HG02642 (cell line): ENCODE measurements around the gene BRCA1.
"Not testable (repeated sequence)": the region's sequence is repeated elsewhere in the genome, so short reads cannot be mapped to it uniquely, and the experiment has no call there.

Experiments
- ATAC-seq: cut with Tn5 transposase; IDR thresholded peaks from one replicate; pipeline ENCODE4 v1.9.1; 2021; ENCODE audit warnings: mild to moderate bottlenecking; ENCODE audit not compliant: unreplicated experiment, poor library complexity

The BRCA1 gene

DNA sequence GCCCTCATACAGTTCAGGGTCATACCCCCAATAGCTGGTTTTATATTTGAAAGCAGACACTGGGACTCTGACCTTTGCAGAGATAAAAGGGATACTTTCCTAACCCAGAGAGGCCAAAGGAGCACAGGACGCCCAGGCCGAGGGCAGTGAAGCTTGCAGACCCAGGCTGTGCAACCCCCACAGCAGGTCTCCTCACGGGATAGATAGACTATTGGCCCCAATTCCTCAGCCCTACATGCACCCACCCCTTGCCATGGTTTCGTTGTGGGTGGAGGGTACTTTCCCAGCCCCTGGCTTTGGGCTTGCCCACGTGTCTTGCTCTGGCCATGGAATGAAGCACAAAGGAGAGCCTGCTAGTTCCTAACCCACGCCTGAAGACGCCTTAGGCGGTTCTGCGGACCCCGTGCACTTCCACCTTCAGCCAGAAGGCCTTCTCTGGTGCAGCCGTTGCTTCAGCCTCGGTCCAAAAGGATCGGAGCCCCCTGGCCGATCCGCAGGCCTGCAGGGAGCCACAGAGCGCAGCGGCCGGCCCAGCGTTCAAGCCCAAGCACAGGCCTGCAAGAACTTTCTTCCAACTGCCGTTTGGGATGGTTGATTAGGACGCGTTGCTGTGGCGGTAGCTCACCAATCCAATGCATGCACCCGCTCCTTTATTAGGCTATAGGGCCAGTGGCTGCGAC, 9.8 kb upstream of the BRCA1 start:
- ATAC-seq = no peak

DNA sequence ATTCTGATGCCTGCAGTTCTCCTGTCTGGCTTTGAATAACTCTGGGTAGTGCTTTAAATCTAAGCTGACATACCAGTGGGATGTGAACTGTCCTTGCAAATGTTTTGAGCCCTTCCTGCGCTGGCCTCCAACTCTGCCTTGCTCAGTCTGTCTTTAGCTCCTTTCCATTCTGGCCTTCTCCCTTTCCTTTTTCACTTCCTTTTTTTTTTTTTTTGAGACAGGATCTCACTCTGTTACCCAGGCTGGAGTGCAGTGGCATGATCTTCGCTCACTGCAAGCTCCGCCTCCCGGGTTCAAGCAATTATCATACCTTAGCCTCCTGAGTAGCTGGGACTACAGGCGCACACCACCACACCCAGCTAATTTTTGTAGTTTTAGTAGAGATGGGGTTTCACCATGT, 8.3 kb upstream of the BRCA1 start:
- ATAC-seq = not testable (repeated sequence)

DNA sequence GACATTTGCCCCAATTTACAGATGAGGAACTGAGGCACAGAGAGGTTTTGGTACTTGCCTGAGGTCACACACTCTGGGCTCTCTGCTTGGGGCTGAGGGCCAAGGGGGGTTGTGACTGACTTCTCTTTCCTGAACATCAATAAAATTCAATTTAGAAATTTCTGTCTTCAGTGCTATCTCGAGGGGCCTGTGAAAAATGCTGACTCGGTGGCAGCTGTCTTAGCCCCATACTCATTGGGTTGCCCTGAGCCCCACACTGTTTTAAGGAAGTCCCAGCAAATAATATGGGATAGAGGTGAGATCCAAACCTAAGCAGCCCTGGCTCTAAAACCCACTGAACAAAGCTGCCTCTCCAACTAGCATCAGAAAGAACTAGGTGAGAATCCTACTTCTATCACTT, 7.0 kb upstream of the BRCA1 start:
- ATAC-seq = no peak

DNA sequence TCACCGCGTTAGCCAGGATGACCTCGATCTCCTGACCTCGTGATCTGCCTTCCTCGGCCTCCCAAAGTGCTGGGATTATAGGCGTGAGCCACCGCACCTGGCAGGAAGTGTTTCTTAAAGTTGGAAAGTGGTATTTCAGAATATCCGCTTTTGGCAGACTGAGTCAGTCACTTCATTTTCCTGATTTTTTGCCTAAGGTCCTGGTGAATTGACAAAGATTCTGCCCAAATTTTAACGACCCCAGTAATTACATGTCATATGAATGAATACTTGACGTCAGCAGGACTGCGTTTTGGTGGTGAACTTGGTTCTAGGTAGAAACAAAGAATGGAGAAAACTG, 4.5 kb upstream of the BRCA1 start:
- ATAC-seq = no peak

DNA sequence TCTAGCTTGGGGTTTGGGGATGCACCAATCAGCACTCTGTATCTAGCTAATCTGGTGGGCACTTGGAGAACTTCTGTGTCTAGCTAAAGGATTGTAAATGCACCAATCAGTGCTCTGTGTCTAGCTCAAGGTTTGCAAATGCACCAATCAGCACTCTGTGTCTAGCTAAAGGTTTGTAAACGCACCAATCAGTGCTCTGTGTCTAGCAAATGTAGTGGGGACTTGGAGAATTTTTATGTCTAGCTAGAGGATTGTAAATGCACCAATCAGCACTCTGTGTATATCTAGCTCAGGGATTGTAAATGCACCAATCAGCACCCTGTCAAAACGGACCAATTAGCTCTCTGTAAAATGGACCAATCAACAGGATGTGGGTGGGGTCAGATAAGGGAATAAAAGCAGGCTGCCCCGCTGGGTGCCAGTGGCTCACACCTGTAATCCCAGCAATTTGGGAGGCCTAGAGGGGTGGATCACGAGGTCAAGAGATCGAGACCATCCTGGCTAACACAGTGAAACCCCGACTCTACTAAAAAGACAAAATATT, 2.2 kb upstream of the BRCA1 start:
- not testable (repeated sequence) for ATAC-seq

DNA sequence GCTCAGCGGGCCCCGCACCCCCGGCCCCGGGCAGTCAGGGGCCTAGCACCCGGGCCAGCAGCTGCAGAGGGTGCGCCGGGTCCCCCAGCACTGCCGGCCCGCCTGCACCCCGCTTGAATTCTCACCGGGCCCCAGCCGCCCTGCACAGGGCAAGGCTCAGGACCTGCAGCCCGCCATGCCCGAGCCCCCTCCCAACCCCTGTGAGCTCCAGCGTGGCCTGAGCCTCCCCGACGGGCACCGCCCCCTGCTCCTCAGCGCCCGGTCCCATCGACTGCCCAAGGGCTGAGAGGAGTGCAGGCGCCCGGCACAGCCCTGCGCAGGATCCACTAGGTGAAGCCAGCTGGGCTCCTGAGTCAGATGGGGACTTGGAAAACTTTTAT, 1.7 kb upstream of the BRCA1 start:
- no peak for ATAC-seq

DNA sequence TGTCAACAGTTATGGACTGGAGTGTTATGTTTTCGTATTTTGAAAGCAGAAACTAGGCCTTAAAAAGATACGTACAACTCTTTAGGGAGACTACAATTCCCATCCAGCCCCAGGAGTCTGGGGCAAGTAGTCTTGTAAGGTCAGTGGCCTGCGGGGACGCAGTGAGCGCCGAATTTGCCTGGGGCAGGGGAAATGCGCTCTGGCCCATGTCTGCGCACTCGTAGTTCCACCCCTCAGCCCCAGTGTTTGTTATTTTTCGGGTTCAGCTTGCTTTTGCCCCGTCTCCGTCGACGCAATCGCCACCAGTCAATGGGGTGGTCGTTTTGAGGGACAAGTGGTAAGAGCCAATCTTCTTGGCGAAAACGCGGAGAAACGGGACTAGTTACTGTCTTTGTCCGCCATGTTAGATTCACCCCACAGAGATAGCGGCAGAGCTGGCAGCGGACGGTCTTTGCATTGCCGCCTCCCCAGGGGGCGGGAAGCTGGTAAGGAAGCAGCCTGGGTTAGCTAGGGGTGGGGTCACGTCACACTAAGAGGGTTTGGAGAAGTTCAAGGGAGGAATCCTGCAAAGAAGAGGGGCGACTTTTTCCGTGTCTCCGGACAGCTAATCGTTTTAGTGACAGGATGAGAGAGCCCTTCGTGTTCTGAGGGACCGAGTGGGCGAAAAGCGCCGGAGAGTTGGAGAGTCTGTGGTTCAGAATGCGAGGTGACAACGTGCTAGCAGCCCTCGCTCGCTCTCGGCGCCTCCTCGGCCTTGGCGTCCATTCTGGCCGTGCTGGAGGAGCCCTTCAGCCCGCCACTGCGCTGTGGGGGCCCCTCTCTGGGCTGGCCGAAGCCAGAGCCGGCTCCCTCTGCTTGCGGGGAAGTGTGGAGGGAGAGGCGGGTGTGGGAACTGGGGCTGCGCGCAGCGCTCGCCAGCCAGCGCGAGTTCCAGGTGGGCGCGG, 1.1 kb upstream of the BRCA1 start:
- ATAC-seq = no peak

DNA sequence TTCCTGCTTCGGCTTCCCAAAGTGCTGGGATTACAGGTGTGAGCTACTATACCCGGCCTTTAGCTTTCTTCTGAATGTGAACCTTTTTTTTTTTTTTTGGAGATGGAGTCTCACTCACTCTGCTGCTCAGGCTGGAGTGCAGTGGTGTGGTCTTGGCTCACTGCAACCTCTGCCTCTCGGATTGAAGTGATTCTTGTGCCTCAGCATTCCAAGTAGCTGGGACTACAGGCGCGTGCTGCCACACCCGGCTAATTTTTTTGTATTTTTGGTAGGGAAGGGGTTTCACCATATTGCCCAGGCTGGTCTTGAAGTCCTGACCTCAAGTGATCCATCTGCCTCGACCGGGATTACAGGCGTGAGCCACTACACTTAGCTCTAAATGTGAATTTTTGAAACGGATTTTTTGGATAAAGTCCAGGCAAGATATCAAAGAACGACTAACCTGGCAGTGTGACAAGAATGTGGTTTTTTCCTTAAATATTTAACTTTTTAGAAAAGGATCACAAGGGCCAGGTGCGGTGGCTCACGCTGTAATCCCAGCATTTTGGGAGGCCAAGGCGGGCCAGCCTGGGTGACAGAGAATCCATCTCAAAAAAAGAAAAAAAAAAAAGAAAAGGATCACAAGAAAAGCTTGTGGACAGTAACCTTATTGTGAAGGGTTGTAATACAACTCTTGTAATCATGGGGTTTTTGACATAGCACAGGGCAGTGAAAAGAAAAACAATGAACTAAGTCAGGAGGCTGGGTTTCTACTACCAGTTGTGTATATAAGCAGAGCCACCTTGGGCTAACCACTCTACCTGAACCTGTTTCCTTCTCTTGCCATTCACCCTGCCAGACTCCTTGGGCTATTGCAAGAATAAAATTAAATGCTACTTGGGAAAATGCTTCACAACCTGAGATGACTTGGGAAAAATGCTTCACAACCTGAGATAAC, 6.2 kb downstream of the BRCA1 start:
- ATAC-seq = no peak

DNA sequence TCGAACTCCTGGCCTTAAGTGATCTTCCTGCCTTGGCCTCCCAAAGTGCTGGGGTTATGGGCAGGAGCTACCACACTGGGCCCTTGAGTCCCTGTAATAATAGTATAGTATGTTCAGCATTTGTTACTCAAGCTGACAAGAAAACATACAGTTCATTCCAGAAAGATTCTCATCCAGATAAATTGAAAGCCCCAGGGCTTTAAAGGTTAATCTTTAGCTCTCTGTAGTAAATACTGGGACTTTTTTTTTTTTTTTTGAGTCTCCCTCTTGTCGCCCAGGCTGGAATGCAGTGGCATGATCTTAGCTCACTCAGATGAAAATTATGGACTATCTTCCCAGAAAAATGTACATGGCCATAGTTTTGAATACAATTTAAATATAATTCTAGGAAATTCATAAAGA, 11.0 kb downstream of the BRCA1 start:
- ATAC-seq = no peak

DNA sequence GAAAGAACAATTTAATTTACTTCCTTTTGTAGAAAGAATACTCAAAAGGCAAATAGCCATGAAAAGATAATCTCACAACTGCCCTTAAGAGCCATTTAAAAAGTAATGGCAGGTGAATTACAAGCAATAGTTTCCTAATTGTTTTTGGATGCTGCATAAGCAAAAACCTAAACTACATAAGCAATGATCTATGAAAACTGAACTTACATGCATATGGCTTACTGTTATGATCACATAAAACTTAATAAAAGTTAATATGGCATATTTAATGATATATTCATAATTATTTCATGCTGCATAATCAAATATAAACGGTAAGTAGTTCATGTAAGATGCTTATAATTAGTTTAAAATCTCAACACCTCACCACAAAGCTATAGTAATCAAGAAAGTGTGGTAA, 18.6 kb downstream of the BRCA1 start:
- no peak for ATAC-seq

DNA sequence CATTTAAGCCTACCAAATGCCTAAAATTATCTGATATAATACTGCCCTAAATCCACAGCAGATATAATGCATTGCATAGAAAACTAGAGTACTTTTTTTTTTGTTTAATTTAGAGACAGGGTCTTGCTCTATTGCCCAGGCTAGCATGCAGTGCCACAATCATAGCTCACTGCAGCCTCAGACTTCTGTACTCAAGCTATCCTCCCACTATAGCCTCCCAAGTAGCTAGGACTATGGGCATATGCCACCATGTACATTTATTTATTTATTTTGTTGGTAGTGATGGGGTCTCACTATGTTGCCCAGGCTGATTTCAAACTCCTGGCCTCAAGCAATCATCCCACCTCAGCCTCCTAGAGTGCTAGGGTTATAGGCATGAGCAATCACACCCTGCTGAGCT, 20.0 kb downstream of the BRCA1 start:
- ATAC-seq = no peak

DNA sequence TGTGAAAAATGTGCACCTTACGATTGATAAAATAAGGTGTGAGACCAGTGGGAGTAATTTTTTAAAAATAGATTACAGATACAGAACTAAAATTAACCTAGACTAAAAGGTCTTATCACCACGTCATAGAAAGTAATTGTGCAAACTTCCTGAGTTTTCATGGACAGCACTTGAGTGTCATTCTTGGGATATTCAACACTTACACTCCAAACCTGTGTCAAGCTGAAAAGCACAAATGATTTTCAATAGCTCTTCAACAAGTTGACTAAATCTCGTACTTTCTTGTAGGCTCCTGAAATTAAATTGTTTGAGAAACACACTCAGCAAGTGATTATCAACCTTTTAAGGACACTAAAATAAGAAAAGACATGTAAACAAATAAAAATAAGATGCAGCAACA, 20.5 kb downstream of the BRCA1 start:
- ATAC-seq = no peak

DNA sequence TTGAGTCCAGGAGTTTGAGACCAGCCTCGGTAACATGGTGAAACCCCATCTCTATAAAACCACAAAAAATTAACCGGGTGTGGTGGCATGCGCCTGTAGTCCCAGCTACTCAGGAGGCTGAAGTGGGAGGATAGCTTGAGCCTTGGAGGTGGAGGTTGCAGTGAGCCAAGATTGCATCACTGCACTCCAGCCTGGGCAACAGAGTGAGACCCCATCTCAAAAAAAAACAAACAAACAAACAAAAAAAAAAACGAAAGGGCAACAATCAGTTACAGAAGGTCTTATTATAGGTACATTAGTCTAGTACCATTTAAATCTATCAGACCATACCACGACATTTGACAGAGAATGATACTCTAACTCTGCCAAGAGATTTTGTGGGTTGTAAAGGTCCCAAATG, 29.8 kb downstream of the BRCA1 start:
- ATAC-seq = not testable (repeated sequence)

DNA sequence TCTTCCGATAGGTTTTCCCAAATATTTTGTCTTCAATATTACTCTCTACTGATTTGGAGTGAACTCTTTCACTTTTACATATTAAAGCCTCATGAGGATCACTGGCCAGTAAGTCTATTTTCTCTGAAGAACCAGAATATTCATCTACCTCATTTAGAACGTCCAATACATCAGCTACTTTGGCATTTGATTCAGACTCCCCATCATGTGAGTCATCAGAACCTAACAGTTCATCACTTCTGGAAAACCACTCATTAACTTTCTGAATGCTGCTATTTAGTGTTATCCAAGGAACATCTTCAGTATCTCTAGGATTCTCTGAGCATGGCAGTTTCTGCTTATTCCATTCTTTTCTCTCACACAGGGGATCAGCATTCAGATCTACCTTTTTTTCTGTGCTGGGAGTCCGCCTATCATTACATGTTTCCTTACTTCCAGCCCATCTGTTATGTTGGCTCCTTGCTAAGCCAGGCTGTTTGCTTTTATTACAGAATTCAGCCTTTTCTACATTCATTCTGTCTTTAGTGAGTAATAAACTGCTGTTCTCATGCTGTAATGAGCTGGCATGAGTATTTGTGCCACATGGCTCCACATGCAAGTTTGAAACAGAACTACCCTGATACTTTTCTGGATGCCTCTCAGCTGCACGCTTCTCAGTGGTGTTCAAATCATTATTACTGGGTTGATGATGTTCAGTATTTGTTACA, 30.9 kb downstream of the BRCA1 start:
- ATAC-seq = no peak

DNA sequence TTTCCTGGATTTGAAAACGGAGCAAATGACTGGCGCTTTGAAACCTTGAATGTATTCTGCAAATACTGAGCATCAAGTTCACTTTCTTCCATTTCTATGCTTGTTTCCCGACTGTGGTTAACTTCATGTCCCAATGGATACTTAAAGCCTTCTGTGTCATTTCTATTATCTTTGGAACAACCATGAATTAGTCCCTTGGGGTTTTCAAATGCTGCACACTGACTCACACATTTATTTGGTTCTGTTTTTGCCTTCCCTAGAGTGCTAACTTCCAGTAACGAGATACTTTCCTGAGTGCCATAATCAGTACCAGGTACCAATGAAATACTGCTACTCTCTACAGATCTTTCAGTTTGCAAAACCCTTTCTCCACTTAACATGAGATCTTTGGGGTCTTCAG, 32.3 kb downstream of the BRCA1 start:
- ATAC-seq = no peak

DNA sequence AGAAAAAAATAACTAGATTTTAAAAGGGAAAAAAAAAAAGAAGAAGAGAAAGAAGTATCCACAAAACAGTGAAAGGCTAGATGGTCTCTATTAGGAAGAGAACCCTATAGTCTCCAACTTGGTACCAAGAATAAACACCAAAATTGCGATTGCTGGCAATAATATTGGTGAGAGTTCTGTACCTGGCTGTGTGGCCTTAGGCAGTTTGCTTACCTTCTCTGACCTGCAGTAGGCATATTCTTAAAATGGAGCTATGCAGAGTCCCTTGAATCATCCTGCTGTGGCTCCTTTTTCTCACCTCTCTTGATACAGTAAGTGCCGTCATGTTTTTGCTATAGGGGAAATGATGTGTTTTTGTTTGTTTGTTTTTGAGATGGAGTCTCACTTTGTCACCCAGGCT, 35.1 kb downstream of the BRCA1 start:
- no peak for ATAC-seq

DNA sequence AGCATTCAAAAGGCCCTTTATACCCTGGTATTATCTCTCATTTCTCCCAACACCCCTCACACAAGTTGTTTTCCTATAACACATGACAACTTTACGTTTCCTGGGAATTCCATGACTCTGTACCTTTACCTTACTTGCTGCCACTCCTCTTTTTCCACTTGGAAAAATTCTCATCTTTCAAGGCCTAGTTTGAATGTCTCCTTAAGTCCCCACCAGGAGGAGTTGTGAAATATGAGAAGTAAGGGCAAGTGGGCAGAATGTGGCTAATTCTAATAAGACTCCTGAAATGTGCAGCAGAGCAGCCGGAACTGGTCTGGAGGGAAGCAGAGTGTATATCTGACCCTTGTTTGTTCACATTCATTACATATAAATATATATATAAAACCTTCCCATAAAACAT, 39.7 kb downstream of the BRCA1 start:
- ATAC-seq = no peak

DNA sequence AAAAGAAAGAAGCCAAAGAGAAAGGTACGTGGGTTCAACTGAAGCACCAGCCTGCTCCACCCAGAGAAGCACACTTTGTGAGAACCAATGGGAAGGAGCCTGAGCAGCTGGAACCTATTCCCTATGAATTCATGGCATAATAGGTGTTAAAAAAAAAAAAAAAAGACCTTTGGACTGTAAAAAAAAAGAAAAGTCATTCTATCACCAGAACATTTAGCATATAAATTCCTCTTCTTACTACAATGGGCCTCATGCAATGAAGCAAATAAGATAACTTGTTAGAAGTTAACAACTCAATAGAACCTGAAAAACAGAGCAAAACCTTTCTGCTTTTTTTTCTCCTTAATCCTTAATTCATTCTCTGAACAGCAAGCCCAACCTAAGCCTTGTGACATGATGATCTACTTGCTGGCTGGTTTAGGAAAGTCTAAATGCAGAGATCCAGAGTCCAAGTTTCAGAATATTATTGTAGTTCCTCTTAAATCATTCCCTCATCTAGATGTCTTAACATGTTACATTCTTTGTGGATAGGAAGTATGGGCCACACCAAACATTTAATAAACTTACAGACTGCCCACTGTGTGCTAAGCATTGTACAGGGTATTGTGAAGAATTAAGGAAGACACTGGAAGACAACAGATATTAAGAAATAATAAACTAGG, 45.4 kb downstream of the BRCA1 start:
- no peak for ATAC-seq

DNA sequence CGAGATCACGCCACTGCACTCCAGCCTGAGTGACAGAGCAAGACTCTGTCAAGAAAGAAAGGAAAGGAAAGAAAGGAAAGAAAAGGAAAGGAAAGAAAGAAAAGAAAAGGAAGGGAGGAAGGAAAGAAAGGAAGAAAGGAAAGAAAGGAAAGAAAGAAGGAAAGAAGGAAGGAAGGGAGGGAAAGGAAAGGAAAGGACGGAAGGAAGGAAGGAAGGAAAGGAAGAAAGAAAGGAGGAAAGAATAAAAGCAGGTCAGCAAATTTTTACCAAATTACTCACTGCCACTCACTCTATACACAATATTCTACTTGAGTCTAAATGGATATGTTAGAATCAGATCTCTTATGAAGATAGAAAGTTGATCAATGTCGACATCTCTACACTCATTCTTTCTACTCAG, 50.3 kb downstream of the BRCA1 start:
- no peak for ATAC-seq
